Stimulated activated CD4-positive, alpha-beta T cell treated with anti-CD3 and anti-CD28 coated beads, Interleukin-2, amount 100 ng/mL, for 24 hours (primary cell): ENCODE results near the gene PACS2.

Experiments used
- DNase-seq, 2 donors: peaks; one replicate each; pipeline ENCODE4 v3.0.0-alpha.2; 2020

The PACS2 gene

DNA sequence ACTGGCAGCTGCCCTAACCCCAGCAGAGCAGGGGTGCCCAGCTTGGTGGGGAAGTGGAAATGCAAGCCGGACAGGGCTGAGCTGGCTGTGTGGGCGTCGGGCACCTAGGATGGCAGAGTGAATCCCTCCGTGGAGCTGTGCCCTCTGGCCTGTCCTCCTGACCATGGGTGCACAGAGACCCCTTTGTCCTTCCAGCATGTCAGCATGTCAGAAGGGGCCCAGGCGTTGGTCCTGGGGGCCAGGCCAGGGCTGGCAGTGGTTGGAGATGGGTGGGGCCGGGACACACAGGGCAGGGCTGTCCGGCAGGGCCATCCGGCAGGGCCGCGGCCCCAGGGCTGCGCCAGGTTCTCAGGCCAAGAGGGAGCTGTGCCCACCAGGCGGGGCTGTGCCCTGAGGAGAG is 75.0 kb downstream of the PACS2 start:
- DNase-seq: no peak

DNA sequence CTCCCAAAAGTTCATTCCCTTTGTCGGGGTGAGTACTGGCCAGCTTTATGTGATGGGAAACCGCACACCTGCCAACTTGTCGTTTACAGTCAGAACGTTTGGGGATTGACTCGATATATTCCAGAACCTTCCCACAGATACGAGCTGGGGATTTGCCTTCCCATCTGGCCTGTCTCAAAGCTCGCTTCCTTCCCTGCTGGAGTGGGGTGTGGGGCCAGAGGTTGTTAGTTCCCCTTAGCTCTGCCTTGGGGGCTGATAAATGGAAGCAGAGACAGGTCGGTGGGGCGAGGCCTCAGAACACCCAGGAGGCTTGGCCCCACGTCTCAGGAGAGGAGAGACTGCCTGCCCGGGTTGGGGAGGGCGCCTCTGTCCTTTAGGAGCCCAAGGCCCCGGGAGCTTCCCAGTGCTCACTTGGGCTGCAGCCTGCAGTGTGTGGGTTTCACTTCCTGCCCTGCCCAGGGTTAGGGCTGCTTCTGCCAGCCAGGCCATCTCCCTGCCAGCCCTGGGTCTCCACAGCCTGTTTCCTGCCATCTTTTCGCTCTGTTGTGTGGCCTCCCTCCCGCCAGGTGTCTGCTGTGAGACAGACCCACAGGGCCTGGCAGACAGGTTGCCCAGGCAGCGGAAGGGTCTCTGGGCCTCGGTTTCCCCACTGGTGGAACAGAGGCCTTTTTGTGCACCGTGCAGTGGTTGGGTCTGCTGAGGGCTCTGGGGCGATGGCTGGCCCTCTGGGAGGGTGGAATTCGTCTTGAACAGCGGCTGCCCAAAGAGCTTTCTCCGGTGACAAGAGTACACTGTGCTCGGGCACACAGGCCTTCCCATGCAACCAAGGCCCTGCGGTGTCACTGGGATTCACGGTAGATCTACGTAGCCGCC is 75.7 kb downstream of the PACS2 start:
- DNase-seq: no peak

DNA sequence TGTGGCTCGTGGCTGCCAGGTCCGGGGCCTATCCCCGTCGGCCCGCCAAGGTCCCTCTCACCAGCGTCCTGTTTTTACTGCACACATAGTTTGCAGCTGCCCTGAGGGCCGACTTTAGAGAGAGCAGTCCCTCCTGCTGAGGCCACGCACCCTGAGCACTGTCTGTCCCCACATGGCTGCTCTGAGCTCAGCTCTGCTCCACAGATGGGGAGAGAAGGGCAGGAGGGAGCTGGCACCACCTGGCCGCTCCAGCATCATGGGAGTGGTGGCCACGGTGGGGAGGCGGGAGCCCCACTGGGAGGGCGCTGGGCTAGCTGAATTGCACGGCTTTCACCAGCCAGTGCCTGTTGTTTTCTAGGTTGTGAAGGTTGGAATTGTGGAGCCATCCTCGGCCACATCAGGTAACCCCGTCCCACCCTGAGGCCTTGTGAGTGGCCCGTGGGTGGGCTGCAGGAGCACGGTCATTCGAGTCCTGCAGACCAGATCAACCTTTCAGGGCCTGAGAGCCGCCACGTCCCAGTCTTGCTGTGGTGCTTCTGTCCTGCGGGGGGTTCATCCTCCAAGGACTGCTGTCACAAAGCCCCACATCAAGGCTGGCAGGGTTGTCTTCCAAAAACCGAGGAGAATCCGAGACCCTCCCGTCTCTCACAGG is 76.4 kb downstream of the PACS2 start:
- DNase-seq: no peak

DNA sequence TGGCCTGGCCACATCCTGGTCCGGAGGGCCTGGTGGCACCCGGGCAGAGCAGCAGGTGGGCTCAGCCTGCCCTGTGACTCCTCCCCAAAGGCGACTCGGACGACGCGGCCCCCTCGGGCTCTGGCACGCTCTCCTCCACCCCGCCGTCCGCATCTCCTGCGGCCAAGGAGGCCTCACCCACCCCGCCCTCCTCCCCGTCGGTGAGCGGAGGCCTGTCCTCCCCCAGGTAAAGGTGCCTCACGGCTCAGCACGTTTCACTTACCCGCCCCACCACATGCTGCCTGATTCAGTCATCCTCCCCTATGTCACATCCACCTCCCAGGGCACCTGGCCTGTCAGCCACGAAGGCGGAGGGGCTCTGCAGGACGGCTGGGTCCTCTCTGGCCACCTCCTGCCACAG is 77.0 kb downstream of the PACS2 start:
- DNase-seq: no peak

DNA sequence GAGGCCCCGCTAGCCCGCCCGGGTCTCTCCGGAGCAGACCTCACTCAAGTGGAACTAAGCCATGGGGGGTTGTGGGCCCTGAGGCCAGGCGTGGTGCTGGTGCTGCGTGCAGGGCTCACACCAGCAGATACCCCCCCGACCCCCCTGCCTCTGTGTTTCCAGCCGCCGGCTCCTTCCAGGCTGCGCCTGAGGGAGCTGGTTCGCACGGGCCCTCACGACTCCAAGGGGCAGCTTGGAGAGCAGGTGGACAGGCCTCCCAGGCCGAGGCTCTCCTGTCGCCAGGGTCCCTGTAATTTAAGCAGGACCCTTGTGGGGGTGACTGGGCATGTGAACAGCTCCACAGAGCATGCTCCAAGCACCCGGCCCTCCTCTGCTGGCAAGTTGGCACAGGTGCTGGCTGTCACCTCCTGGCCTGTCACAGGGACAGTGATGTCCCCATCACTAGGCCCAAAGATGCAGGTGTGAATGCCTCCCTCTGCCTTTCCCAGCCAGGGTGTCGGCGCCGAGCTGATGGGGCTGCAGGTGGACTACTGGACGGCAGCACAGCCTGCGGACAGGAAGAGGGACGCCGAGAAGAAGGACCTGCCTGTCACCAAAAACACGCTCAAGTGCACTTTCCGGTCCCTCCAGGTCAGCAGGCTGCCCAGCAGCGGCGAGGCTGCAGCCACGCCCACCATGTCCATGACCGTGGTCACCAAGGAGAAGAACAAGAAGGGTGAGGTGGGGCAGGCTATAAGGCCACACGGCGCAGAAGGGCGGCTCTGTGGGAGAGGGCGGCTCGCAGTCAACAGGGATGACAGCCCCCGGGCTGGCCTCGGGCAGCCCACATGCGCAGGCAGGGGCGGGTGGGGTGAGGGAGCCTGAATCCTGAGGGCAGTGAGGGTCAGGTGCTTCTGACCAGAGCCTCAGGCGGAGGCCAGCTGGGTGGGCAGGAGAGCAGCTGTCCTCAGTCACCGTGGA is 77.9 kb downstream of the PACS2 start:
- no peak for DNase-seq

DNA sequence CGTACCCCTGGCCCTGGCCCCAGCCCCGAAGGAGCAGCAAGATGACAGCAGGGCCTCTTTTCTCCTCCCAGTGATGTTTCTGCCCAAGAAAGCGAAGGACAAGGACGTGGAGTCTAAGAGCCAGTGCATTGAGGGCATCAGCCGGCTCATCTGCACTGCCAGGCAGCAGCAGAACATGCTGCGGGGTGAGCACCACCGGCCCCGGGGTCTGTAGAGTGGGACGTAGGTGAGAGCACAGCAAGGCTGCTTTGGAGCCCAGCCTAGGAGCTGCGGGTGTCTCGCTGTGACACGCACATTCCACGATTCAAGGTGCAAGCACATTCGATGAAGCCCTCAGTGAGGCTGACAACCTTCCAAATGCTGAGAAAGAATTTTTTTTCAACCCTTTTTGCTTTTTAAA is 78.6 kb downstream of the PACS2 start:
- DNase-seq: no peak

DNA sequence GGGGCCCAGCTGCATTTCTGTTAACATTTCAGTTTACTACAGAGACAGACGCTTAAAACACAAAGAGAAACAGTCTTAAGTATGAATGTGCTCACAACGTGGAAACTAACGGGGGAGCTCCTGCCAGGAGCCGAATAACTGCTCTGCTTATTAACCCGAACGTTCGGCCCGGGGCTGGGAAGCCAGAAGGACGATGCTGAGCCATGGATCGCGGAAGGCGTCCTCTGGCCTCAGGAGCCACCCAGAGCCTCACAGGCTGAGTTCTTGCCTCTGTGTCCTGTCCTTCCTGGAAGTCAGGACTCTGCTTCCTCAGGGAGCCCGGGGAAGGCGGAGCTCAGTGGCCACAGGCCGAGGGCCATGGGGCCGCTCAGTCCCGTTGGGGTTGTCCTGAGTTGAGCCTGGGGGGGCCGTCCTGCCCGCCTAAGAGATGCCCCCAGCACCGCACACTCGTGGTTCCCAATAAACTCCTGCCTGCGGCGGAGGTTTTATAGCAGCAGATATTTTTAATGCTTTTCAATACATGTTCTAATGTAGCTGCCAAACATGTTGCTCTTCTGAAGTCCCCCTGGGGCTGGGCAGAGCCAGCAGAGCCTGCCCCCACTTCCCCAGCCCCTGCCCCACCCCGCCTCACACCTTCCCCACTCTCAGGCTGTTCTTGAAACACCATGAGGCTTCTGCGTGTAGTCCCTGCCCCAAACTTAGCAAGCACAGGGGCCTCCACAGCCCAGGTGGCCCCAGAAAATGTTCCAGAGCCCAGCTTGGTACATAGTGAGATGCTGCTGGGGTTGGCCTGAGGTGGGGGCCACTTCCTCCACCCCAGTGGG is 80.4 kb downstream of the PACS2 start:
- no peak for DNase-seq

DNA sequence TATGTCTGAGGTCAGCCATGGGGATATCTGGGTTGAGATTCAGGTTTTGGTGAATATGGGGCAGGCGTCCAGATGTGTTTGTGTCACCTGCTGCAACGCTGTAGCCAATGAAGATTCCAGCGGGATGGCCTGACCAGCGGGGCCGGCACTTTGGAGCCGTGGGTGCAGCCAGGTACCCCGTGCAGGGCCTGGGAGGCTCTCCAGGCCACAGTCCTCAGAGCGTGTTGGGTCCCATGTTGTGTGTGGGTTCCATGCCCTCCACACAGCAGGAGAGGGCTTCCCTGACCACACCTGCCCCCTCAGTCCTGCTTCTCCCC is 80.9 kb downstream of the PACS2 start:
- DNase-seq: no peak

DNA sequence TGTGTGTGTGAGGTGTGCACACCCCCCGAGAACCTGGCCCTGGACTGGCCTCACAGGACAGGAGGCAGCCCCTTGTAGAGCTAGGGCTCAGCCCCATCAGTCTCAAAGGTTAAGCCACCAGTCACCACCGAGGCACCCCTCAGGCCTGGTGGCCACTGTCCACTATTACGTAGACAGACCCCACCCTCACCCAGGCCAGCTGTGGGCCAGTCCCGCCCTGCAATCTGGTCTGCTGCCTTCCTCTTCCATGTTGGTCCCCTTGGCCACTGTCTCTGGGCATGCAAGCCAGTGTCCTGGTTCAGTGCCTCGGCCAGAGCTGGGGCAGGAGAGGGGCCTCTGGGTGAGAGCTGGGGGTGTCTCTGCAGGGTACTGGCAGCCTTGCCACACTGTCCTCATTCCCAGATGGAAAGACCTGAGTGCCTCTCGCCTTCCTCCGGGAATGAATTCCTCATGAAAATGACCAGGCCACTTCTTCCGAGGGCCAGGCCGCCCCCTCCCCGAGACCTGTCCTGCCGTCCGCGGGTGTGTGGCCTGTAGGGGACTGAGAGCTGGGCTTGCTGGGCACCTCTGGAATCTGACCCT is 82.9 kb downstream of the PACS2 start:
- DNase-seq: no peak

DNA sequence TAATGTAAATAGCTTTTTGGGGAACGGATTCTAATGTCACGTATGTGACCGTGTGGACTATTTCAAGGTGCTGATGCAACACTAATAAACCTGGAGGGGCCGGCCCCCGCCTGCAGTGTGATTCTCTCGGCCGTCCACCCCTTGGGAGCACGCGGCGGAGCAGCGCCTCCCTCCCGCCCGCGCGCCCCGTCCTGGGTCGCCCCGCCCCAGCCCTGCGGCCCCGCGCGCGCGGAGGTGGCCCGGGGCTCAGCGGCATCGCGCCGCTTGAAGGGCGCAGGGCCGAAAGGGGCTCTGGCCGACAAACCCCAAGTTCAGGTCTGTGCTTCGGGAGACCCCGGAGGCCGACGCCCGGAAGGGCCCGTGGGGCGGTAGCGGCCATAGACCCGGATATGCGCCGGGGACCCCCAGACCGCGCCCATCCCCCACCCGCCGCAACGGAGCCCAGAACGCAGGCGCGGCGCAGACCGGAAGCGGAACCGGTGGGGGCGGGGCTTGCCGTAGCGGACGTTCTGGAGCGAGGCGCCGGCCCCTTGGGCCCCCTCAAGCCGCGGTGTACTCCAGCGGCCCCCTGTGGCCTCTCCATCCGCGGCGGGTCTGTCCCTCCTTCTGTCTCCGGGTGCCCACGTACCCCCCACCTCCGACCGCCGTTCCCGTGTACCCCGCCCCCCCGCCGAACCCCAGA is 83.6 kb downstream of the PACS2 start, which contains the start of gene TEX22:
Gene TEX22 (plus strand): TSS at position 495 of the 682 bp plus-strand sequence. CDS start 803 bp downstream, outside the sequence.
- DNase-seq: peak; percentile 96 to 97

DNA sequence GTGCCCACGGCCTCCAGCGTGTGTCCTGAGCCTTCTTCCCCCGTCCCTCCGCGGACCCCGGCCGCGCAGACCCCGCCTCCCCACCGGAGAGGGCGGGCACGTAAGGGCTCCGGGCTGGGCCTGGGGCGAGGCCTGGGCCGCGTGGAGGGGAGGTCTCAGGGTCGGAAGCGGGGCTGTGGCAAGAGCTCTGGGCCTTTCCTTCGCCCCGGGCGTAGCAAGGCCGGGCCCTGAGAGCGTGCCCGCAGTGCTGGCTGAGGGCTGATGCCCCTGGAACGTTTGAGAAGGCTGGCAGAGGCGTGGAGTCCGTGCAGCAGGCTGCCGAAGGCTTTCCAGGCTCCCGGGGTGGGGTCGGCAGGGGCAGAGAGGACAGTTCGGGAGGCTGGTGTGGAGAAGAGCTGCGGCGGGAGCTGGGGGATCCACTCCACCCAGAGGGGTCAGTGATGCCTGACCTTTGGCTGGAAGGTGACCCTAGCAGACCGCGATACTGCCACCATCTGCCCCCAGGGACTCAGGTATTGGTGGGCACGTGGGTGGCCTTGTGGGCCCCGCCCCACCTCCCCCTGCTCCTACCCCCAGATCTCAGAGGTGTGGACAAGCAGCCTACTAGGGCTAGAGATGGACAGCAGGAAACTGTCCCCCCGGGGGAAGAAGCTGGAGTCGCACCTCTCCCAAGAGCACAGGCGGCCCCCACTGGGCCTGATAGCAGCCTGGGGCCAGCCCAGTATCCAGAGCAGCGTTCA is 84.3 kb downstream of the PACS2 start:
- peak in 1 of 2 donors; percentile 66 for DNase-seq

DNA sequence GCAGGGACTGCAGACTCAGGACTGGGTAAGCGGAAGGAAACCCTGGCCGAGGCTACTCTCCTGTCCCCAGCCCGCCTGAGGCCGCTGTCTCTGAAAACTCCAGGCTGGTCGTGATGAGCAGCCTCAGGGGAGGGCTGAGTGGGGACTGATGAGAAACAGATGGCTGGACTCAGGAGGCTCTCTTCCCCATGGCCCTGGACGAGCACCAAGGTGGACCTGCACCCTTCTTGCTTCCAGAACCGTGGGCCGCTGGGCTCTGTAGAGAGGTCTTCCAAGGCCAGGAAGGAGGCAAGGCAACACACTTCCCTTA is 84.9 kb downstream of the PACS2 start:
- no peak for DNase-seq

DNA sequence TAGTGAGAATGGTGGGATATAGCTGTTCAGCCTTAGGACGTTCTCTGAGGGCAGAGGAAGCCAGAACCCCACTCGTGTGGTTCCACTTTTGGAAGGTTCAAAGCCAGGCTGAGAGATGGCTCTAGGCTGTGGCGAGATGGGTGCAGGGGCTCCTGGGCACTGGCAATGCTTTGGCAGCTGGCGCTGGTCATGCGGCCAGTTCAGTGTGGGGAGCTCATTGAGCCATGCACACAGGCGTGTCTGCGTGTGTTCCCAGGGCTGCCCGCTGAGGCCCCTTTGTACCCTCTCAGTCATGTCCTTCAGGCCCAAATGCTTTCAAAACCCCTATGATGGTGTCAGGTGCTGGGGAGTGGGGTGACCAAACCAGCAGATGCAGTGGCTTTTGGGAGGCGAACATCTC is 85.5 kb downstream of the PACS2 start:
- DNase-seq: no peak

DNA sequence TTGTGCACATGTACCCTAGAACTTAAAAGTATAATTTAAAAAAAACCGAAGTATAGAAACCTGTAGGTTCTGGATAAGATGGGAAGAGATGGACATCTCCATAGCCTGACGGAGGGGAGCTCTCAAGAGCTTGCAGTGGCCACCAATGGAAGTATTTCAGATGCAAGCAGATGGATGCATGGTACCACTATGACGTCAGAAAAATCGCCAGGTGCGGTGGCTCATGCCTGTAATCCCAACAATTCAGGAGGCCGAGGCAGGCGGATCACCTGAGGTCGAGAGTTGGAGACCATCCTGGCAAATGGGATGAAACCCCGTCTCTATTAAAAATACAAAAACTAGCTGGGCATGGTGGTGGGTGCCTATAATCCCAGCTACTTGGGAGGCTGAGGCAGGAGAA is 87.2 kb downstream of the PACS2 start:
- DNase-seq: no peak

DNA sequence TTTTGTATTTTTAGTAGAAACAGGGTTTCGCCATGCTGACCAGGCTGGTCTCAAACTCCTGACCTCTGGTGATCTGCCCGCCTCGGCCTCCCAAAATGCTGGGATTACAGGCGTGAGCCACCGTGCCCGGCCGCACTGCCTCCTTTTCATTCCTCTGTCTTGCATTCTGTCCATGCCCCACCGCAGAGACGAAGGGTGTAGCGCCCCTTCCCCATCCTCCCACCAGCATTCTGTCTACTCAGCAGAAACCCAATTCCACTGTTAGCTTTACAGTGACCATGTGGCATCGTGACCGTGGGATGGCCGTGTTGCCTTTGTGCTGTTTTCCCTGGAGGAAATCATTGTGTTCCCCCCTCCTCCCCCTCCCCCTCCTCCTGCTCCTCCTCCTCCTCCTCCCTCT is 94.0 kb downstream of the PACS2 start:
- no peak for DNase-seq

DNA sequence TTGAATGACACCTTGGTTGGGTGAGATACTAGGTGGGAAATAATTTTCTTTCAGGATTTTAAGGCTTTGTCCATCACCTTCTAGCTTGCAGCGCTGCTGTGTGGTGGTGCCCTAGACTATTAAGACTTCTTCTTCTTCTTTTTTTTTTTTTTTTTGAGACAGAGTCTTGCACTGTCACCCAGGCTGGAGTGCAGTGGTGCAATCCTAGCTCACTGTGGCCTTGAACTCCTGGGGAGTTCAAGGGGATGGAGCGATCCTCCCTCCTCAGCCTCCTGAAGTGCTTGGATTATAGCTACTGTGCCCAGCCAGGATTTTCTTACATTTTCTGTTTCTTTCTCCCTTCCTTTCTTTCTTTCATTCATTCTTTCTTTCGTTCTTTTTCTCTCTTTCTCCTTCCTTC is 94.8 kb downstream of the PACS2 start:
- DNase-seq: no peak

DNA sequence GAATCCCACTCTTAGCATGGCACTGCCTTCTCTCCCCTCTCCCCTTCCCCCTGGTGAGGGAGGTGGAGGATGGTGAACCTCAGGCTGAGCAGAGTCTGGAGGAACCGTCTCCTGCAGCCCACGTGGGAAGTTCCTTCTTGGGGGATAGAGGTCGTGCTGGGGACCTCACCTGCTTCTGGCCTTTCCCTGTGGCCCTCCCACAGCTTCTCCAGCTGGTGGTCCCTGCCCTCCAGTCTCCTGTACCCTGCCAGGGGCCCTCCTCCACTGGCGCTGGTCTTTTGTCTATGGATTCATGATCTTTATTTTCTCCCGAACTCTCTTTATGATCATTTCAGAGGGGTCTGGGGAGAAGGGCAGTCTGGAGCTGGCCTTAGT is 96.1 kb downstream of the PACS2 start:
- no peak for DNase-seq

DNA sequence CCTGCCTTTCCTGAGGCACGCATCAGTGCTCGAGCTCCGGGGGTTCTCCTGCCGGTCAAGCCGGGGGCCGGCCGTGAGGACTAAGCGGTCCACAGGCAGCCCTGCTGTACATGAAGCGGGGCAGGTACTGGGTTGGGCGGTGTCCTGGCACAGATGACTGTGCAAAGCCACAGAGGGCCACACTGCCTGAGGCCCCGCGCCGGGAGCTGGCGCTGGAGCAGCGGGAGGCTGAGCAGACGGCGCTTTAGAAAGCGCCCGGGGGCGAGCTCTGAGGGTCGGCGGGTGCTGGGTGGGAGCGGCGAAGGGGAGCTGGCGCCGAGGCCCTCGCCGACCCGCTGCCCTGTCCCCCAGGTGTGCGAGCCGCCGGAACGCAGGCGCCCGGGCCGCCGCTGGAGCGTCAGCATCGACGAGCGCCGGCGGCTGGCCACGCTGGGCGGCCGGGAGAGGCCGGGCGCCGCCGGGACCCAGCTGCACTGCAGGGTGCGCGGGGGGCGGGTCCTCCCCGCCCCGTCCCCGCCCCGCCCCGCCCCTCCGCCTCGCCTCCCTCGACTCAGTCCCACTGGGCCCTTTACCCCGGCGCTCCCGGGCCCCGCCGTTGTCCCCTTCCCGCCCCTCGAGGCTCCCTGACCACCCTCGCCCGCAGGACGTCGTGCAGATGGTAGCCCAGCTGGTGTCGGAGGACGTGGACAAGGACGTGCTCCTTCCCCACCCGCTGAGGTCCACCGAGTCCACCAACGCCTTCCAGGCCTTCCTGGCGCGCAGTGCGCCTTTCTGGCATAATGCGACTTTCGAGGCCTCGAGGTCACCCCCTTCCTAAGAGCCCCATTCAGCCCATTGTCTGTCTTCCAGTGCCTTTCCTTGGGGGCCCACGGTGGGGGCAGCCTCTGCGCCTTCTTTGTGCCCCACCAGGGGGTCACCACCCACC is 96.7 kb downstream of the PACS2 start:
- peak in 1 of 2 donors; percentile 45 for DNase-seq

DNA sequence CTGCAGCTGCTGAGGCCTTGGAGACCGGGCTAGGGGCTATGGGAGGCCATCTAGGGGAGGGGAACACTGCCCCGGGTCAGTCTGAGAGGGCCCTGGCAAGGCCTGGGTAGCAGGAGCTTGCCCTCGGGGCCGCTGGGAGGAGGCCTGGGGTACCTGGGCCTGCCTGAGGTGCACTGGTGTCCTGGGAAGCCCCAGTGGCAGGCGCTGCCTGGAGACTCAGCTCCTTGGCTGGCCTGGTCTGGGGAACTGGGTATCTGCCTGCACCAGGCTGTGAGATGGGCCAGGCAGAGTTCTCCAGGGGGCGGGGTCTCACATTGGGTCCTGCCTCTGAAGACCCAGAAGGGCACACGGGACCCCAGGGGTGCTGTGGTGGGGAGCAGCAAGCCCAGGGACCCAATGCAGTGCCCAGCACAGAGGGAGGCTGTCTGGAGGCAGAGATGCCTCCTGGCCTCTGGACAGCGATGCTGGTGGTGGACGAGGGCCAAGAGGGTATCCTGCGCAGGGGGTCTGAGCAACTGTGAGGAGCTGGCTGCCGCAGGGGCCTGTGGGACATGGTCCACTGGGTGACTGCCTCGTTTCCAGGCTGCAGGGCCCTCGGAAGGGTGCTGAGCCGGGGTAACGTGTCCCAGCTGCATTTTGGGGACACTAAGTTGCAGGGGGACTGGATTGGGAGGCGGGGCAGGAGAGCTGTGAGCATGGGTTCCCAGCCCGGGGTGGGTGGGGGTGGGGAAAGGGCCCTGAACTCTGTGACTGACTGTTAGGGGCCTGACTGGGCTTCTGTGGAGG is 97.6 kb downstream of the PACS2 start:
- no peak for DNase-seq
